ENCODE measurements around the gene WDSUB1.

WDSUB1 gene

GRCh38 chr2:159196393-159196925 lies 90.0 kb downstream of the WDSUB1 start:
- no peak for DNase-seq (ENCODE audit: low read depth)
- no peak for TF ChIP-seq CTCF (IDR thresholded peaks at IDR 0.05; ENCODE audit: low read length, missing control alignments)

GRCh38 chr2:159195697-159196096 lies 90.8 kb downstream of the WDSUB1 start:
- no peak overlapping the region for H3K4me3 ChIP-seq (replicated peaks; ENCODE audit: low read depth, low read length)
- no peak for TF ChIP-seq CTCF (IDR thresholded peaks at IDR 0.05; ENCODE audit: low read length, missing control alignments)
- DNase-seq (ENCODE audit: low read depth): no peak

More at GRCh38 chr2:159196393-159196925, 90.0 kb downstream of the WDSUB1 start:
- H3K4me3 ChIP-seq (replicated peaks; ENCODE audit: low read depth, low read length): no peak overlapping the region

- H3K4me3 ChIP-seq (replicated peaks; ENCODE audit: low read depth, low read length): no peak overlapping the region
- no peak for TF ChIP-seq CTCF (IDR thresholded peaks at IDR 0.05; ENCODE audit: low read length, missing control alignments)
- DNase-seq (ENCODE audit: low read depth): no peak
These were observed 92.3 kb downstream of the WDSUB1 start for GRCh38 chr2:159194241-159194640.

DNA sequence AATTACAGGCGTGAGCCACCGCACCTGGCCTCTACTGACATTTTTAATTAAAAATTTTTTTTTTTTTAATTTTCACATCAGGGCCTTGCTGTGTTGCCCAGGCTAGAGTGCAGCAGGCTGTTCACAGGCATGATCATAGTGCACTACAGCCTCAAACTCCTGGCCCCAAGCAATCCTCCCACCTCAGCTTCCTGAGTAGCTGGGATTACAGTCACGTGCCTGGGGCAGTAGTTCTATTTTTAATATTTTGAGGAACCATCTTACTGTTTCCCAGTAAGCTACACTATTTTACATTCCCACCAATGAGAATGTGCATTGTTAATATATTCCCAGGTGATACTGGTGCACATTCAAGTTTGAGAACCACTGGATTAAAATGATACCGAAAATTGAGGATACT lies 92.7 kb downstream of the WDSUB1 start:
- no peak overlapping the region for H3K4me3 ChIP-seq (replicated peaks; ENCODE audit: low read depth, low read length)
- no peak for TF ChIP-seq CTCF (IDR thresholded peaks at IDR 0.05; ENCODE audit: low read length, missing control alignments)
- DNase-seq (ENCODE audit: low read depth): no peak

GRCh38 chr2:159192371-159192918 lies 94.1 kb downstream of the WDSUB1 start:
- H3K4me3 ChIP-seq (replicated peaks; ENCODE audit: low read depth, low read length): no peak overlapping the region
- no peak for TF ChIP-seq CTCF (IDR thresholded peaks at IDR 0.05; ENCODE audit: low read length, missing control alignments)
- no peak for DNase-seq (ENCODE audit: low read depth)

DNA sequence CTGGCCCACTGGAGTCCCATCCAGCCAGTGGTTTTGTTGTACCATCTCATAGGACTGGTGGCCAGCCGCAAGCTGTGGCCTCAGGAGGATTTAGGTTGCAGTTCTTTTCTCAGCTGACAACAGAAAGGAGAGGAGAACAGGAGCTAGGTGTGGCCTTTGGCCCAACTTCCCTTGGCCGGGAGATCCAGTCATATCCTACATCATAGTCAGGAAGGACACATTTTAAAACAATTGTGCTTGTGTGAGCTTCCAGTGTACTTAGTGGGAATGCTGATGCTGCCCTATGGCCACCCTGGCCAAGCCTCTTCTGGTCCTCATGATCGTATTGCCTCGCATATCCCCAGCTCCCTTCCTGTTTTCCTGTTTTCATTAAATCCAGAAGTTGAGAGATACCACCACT lies 98.1 kb downstream of the WDSUB1 start:
- no peak overlapping the region for H3K4me3 ChIP-seq (replicated peaks; ENCODE audit: low read depth, low read length)
- DNase-seq (ENCODE audit: low read depth): no peak
- no peak for TF ChIP-seq CTCF (IDR thresholded peaks at IDR 0.05; ENCODE audit: low read length, missing control alignments)

DNA sequence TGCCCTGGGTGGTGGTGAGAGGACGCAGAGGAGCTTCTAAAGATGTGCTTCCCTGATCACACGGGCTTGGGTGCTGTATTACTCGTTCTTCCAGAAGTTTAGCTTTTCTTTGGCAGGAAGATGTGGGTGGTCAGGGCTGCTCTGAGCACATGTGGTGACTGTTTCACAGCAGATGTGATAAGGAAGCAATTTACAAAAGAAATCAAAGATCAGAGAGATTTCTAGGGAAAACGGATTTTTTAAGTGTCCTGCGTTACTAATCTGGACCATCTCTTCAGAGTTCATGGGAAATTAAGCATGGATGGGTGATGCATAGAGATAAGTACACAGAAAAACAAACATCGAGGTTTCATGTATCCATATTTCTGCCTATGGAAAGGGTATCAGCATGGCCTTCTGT lies 99.4 kb downstream of the WDSUB1 start:
- no peak for TF ChIP-seq CTCF (IDR thresholded peaks at IDR 0.05; ENCODE audit: low read length, missing control alignments)
- no peak overlapping the region for H3K4me3 ChIP-seq (replicated peaks; ENCODE audit: low read depth, low read length)
- DNase-seq (ENCODE audit: low read depth): no peak

Data from fibroblast of pulmonary artery (primary cell).